Stimulated activated CD8-positive, alpha-beta memory T cell treated with anti-CD3 and anti-CD28 coated beads, Interleukin-4, amount 100 ng/mL, for 4 hours (primary cell): ENCODE data around the gene STARD3.

Experiments
- DNase-seq, 2 donors: peaks; one replicate each; pipeline ENCODE4 v3.0.0-alpha.2; 2020; ENCODE audit warnings: low read depth in 2 of 2, low spot score in 1 of 2

STARD3 gene

GRCh38 chr17:39671651-39672521 lies 34.9 kb downstream of the STARD3 start:
- DNase-seq = no peak

GRCh38 chr17:39672522-39673334 lies 35.8 kb downstream of the STARD3 start:
- no peak for DNase-seq

- no peak for DNase-seq
Observed at GRCh38 chr17:39673335-39674081, 36.6 kb downstream of the STARD3 start.

GRCh38 chr17:39674179-39674578 lies 37.2 kb downstream of the STARD3 start:
- DNase-seq = no peak

- no peak for DNase-seq
Observed at GRCh38 chr17:39674702-39675389, 37.9 kb downstream of the STARD3 start.

GRCh38 chr17:39675390-39676082 lies 38.6 kb downstream of the STARD3 start:
- DNase-seq = no peak

- DNase-seq = no peak
Observed at GRCh38 chr17:39676198-39676819, 39.4 kb downstream of the STARD3 start.

GRCh38 chr17:39677072-39677471 lies 40.1 kb downstream of the STARD3 start:
- no peak for DNase-seq

- DNase-seq = no peak
Observed at GRCh38 chr17:39677542-39678339, 40.8 kb downstream of the STARD3 start.

GRCh38 chr17:39678340-39679116 lies 41.6 kb downstream of the STARD3 start:
- DNase-seq = no peak

GRCh38 chr17:39679521-39680192 lies 42.7 kb downstream of the STARD3 start:
- no peak for DNase-seq

- DNase-seq = no peak
Observed at GRCh38 chr17:39683295-39683939, 46.5 kb downstream of the STARD3 start.

- DNase-seq = no peak
Observed at GRCh38 chr17:39684369-39685192, 47.6 kb downstream of the STARD3 start.

GRCh38 chr17:39687101-39687545 lies 50.2 kb downstream of the STARD3 start:
- no peak for DNase-seq

- peak; percentile 75 to 76 for DNase-seq
Observed at GRCh38 chr17:39687546-39688474, 50.9 kb downstream of the STARD3 start, which contains the start of gene PGAP3. Gene PGAP3, minus strand, starts transcription at chr17:39688057. Its CDS starts 43 bp downstream, at chr17:39688014.
